Amniotic epithelial cell (primary cell): ENCODE measurements around the gene DAP.

Experiments used
- DNase-seq: peaks from one replicate; pipeline ENCODE4 v3.0.0-alpha.2; 2010; ENCODE audit warnings: low read depth

Gene DAP

GRCh38 chr5:10709933-10710332 is 51.1 kb downstream of the DAP start:
- no peak for DNase-seq

GRCh38 chr5:10709409-10709808 is 51.6 kb downstream of the DAP start:
- DNase-seq, result no peak

- DNase-seq, result no peak
Observed at GRCh38 chr5:10708189-10708944, 52.7 kb downstream of the DAP start.

GRCh38 chr5:10707198-10708142 is 53.6 kb downstream of the DAP start:
- DNase-seq, result peak; percentile 54

GRCh38 chr5:10706326-10706725 is 54.7 kb downstream of the DAP start:
- no peak for DNase-seq

- DNase-seq, result no peak
Observed at GRCh38 chr5:10705747-10706146, 55.3 kb downstream of the DAP start.

- peak; percentile 58 for DNase-seq
Observed at GRCh38 chr5:10704949-10705621, 55.9 kb downstream of the DAP start.

- no peak for DNase-seq
Observed at GRCh38 chr5:10703676-10704075, 57.4 kb downstream of the DAP start.

GRCh38 chr5:10702911-10703491 is 58.0 kb downstream of the DAP start:
- peak; percentile 92 for DNase-seq

- DNase-seq, result peak; percentile 99
Observed at GRCh38 chr5:10702040-10702629, 58.9 kb downstream of the DAP start.

- peak; percentile 67 for DNase-seq
Observed at GRCh38 chr5:10701567-10702039, 59.4 kb downstream of the DAP start.

- DNase-seq, result no peak
Observed at GRCh38 chr5:10700516-10700915, 60.5 kb downstream of the DAP start.

- DNase-seq, result no peak
Observed at GRCh38 chr5:10699987-10700386, 61.0 kb downstream of the DAP start.

GRCh38 chr5:10699281-10699874 is 61.7 kb downstream of the DAP start:
- no peak for DNase-seq

GRCh38 chr5:10695759-10696543 is 65.1 kb downstream of the DAP start:
- peak; percentile 53 for DNase-seq

GRCh38 chr5:10695055-10695649 is 65.9 kb downstream of the DAP start:
- peak; percentile 72 for DNase-seq

- peak; percentile 66 for DNase-seq
Observed at GRCh38 chr5:10691826-10692785, 68.9 kb downstream of the DAP start.
